Neuronal stem cell (in vitro differentiated cells): ENCODE data around the gene GASK1A.
A peak's percentile ranks its signal among the peaks of the same experiment; 100 is the strongest.
"Not testable (repeated sequence)": the region's sequence is repeated elsewhere in the genome, so short reads cannot be mapped to it uniquely, and the experiment has no call there.

Experiments used
- DNase-seq: peaks from one replicate; pipeline ENCODE4 v3.0.0-alpha.2; 2013; ENCODE audit warnings: low spot score
- H2AFZ ChIP-seq: one replicate; pipeline ENCODE4 v1.6.1; 2013; ENCODE audit warnings: mild to moderate bottlenecking, low read length, inconsistent platforms
- H2AK5ac ChIP-seq: 2 replicates; pipeline ENCODE4 v1.6.1; 2013; ENCODE audit warnings: low read depth, mild to moderate bottlenecking, inconsistent platforms, low read length, moderate library complexity, mixed read lengths
- H2BK120ac ChIP-seq: 2 replicates; pipeline ENCODE4 v1.6.1; 2013; ENCODE audit warnings: low read depth, mild to moderate bottlenecking, inconsistent platforms, low read length, moderate library complexity, mixed read lengths
- H2BK12ac ChIP-seq: one replicate; pipeline ENCODE4 v1.6.1; 2013; ENCODE audit warnings: low read length, inconsistent platforms
- H2BK15ac ChIP-seq: 2 replicates; pipeline ENCODE4 v1.6.1; 2013; ENCODE audit warnings: mild to moderate bottlenecking, low read length, inconsistent platforms, mixed read lengths
- H2BK5ac ChIP-seq: one replicate; pipeline ENCODE4 v1.6.1; 2013; ENCODE audit warnings: inconsistent platforms, mild to moderate bottlenecking, low read length, moderate library complexity
- H3K14ac ChIP-seq: one replicate; pipeline ENCODE4 v1.6.1; 2013; ENCODE audit warnings: low read length, inconsistent platforms
- H3K18ac ChIP-seq: 2 replicates; pipeline ENCODE4 v1.6.1; 2013; ENCODE audit warnings: low read length, inconsistent platforms
- H3K23ac ChIP-seq: 2 replicates; pipeline ENCODE4 v1.6.1; 2013; ENCODE audit warnings: low read depth, mild to moderate bottlenecking, mixed read lengths, low read length, inconsistent platforms; ENCODE audit not compliant: poor library complexity
- H3K27ac ChIP-seq: replicated peaks from 3 replicates; pipeline ENCODE4 v1.5.1; 2013; ENCODE audit warnings: low read length, inconsistent platforms
- H3K27me3 ChIP-seq, 3 experiments: 2 replicates each; pipeline ENCODE4 v1.6.1; 2013; ENCODE audit warnings: low read length in 3 of 3, mild to moderate bottlenecking in 2 of 3, inconsistent platforms in 1 of 3, low read depth in 1 of 3, mixed read lengths in 1 of 3, moderate library complexity in 1 of 3; ENCODE audit not compliant: control insufficient read depth in 3 of 3, insufficient read depth in 3 of 3
- H3K36me3 ChIP-seq, 2 donors: replicated peaks in 1 of 2; 2 replicates each; pipeline ENCODE4 v1.6.1; 2013; ENCODE audit warnings: low read length in 2 of 2; ENCODE audit not compliant: control insufficient read depth in 2 of 2, insufficient read depth in 2 of 2
- H3K4ac ChIP-seq: 2 replicates; pipeline ENCODE4 v1.6.1; 2013; ENCODE audit warnings: inconsistent platforms, mild to moderate bottlenecking, low read length, moderate library complexity
- H3K4me1 ChIP-seq, 2 donors: 1 replicate in 1 of 2; 2 replicates in 1 of 2; pipeline ENCODE4 v1.6.1; 2013; ENCODE audit warnings: low read length in 2 of 2, low read depth in 1 of 2; ENCODE audit not compliant: control insufficient read depth in 2 of 2, insufficient read depth in 1 of 2
- H3K4me2 ChIP-seq: one replicate; pipeline ENCODE4 v1.6.1; 2013; ENCODE audit warnings: mild to moderate bottlenecking, low read length, inconsistent platforms; ENCODE audit not compliant: insufficient read depth, poor library complexity, severe bottlenecking
- H3K4me3 ChIP-seq, 2 donors: 2 replicates each; pipeline ENCODE4 v1.5.1; 2013; ENCODE audit warnings: low read length in 2 of 2, mild to moderate bottlenecking in 2 of 2, inconsistent platforms in 1 of 2, moderate library complexity in 1 of 2
- H3K79me1 ChIP-seq: one replicate; pipeline ENCODE4 v1.6.1; 2013; ENCODE audit warnings: low read depth, mild to moderate bottlenecking, inconsistent platforms, low read length, moderate library complexity
- H3K9ac ChIP-seq: one replicate; pipeline ENCODE4 v1.6.1; 2013; ENCODE audit warnings: mild to moderate bottlenecking, low read depth, low read length, inconsistent platforms; ENCODE audit not compliant: poor library complexity
- H3K9me3 ChIP-seq, 2 donors: replicated peaks in 1 of 2; 2 replicates each; pipeline versions ENCODE3 to v1.6.1; 2013; ENCODE audit warnings: low read length in 2 of 2, mild to moderate bottlenecking in 2 of 2, inconsistent platforms in 1 of 2, low read depth in 1 of 2, mixed read lengths in 1 of 2, moderate library complexity in 1 of 2; ENCODE audit not compliant: control insufficient read depth in 2 of 2, insufficient read depth in 1 of 2
- H4K8ac ChIP-seq: one replicate; pipeline ENCODE4 v1.6.1; 2013; ENCODE audit warnings: low read depth, mild to moderate bottlenecking, inconsistent platforms, low read length, moderate library complexity
- H4K91ac ChIP-seq: one replicate; pipeline ENCODE4 v1.6.1; 2013; ENCODE audit warnings: low read length, low read depth, mild to moderate bottlenecking, inconsistent platforms; ENCODE audit not compliant: poor library complexity
- WGBS, 2 donors: extraction: QIAGEN DNeasy Blood & Tissue Kit; methylation state at CpG; one replicate each; pipeline ENCODE4 v1.1.7; 2013; ENCODE audit warnings: missing lambda C conversion rate in 2 of 2, mixed read lengths in 1 of 2; ENCODE audit not compliant: insufficient read length in 2 of 2, insufficient replicate concordance in 1 of 2; ENCODE audit errors: extremely low coverage in 2 of 2; 5-methylcytosine and 5-hydroxymethylcytosine counted together

Gene GASK1A

GRCh38 chr3:43043071-43043766 lies 64.1 kb downstream of the GASK1A start:
- H3K4me3 ChIP-seq, result peak overlapping the region in 1 of 2 donors; percentile 42
- H3K4ac ChIP-seq, result no peak overlapping the region
- H3K9ac ChIP-seq, result no peak overlapping the region
- peaks cover 0 to 16% of the 10 kb centered on the region in 2 donors for H3K9me3 ChIP-seq
- no peaks in the 10 kb centered on the region for H3K4me1 ChIP-seq
- no CpG with 5 or more reads among the region's 3 CpGs for WGBS, 2 donors
- H4K91ac ChIP-seq, result no peak overlapping the region
- H2BK120ac ChIP-seq, result no peak overlapping the region
- H3K79me1 ChIP-seq, result no peaks in the 10 kb centered on the region
- no peak overlapping the region for H3K14ac ChIP-seq
- DNase-seq, result no peak
- H3K27me3 ChIP-seq, result no peaks in the 10 kb centered on the region
- H2AFZ ChIP-seq, result no peak overlapping the region
- H2BK12ac ChIP-seq, result no peak overlapping the region
- H3K23ac ChIP-seq, result no peak overlapping the region
- H3K36me3 ChIP-seq, result no peaks in the 10 kb centered on the region
- H4K8ac ChIP-seq, result no peak overlapping the region
- no peak overlapping the region for H3K18ac ChIP-seq
- no peak overlapping the region for H2BK5ac ChIP-seq
- H2BK15ac ChIP-seq, result no peak overlapping the region
- no peak overlapping the region for H2AK5ac ChIP-seq
- H3K27ac ChIP-seq, result no peak overlapping the region
- H3K4me2 ChIP-seq, result no peak overlapping the region

- DNase-seq, result no peak
- WGBS, 2 donors, result no CpG with 5 or more reads among the region's 2 CpGs
Observed at GRCh38 chr3:43043793-43044192, 64.7 kb downstream of the GASK1A start.

GRCh38 chr3:43045079-43045478 lies 66.0 kb downstream of the GASK1A start:
- H2BK12ac ChIP-seq, DNase-seq, H2BK120ac ChIP-seq, H3K27me3 ChIP-seq, H3K36me3 ChIP-seq, H3K4me1 ChIP-seq, H3K18ac ChIP-seq, H2AFZ ChIP-seq, H2BK5ac ChIP-seq, H3K9ac ChIP-seq, H3K14ac ChIP-seq, H3K79me1 ChIP-seq, H2AK5ac ChIP-seq, H3K4me2 ChIP-seq, H4K91ac ChIP-seq, H4K8ac ChIP-seq, H3K4ac ChIP-seq, H3K4me3 ChIP-seq, H3K27ac ChIP-seq, H2BK15ac ChIP-seq, H3K23ac ChIP-seq: not testable (repeated sequence)
- peaks cover 0 to 16% of the 10 kb centered on the region in 2 donors for H3K9me3 ChIP-seq

More at GRCh38 chr3:43043793-43044192, 64.7 kb downstream of the GASK1A start:
- Histone ChIP-seq H3K79me1 (no peaks in the 10 kb centered on the region), H3K4me1 (no peaks in the 10 kb centered on the region), H3K9ac (no peak overlapping the region), H3K18ac (no peak overlapping the region), H3K4ac (no peak overlapping the region), H2BK15ac (no peak overlapping the region), H2BK12ac (no peak overlapping the region), H2AK5ac (no peak overlapping the region), H4K91ac (no peak overlapping the region), H2AFZ (no peak overlapping the region), H3K23ac (no peak overlapping the region), H3K4me3 (no peak overlapping the region), H3K4me2 (no peak overlapping the region), H3K9me3 (peaks cover 0 to 16% of the 10 kb centered on the region in 2 donors), H2BK120ac (no peak overlapping the region), H3K14ac (no peak overlapping the region), H3K27ac (no peak overlapping the region), H3K36me3 (no peaks in the 10 kb centered on the region), H2BK5ac (no peak overlapping the region), H3K27me3 (no peaks in the 10 kb centered on the region), H4K8ac (no peak overlapping the region)

GRCh38 chr3:43046583-43046982 lies 67.5 kb downstream of the GASK1A start:
- H2BK120ac ChIP-seq, result no peak overlapping the region
- H3K14ac ChIP-seq, result no peak overlapping the region
- no peak overlapping the region for H2BK5ac ChIP-seq
- H3K79me1 ChIP-seq, result no peaks in the 10 kb centered on the region
- H2AK5ac ChIP-seq, result no peak overlapping the region
- H4K8ac ChIP-seq, result no peak overlapping the region
- H3K9me3 ChIP-seq, result peaks cover 0 to 19% of the 10 kb centered on the region in 2 donors
- no peak overlapping the region for H3K9ac ChIP-seq
- H4K91ac ChIP-seq, result no peak overlapping the region
- no peak overlapping the region for H3K4ac ChIP-seq
- no peak for DNase-seq
- H2BK12ac ChIP-seq, result no peak overlapping the region
- no peak overlapping the region for H3K23ac ChIP-seq
- H3K18ac ChIP-seq, result no peak overlapping the region
- WGBS, 2 donors, result no CpG with 5 or more reads among the region's 1 CpG
- no peaks in the 10 kb centered on the region for H3K36me3 ChIP-seq
- H3K4me3 ChIP-seq, result peak overlapping the region in 1 of 2 donors; percentile 19
- no peak overlapping the region for H3K4me2 ChIP-seq
- no peak overlapping the region for H2BK15ac ChIP-seq
- H3K4me1 ChIP-seq, result no peaks in the 10 kb centered on the region
- no peaks in the 10 kb centered on the region for H3K27me3 ChIP-seq
- H3K27ac ChIP-seq, result no peak overlapping the region
- no peak overlapping the region for H2AFZ ChIP-seq
